ENCODE results near the gene NHLRC4.

The NHLRC4 gene

GRCh38 chr16:531494-532125, 35.2 kb upstream of the NHLRC4 start:
- no peak for DNase-seq

GRCh38 chr16:533391-534123, 33.2 kb upstream of the NHLRC4 start:
- DNase-seq = no peak

GRCh38 chr16:534135-534534, 32.7 kb upstream of the NHLRC4 start:
- DNase-seq = no peak

- no peak for DNase-seq
Observed at GRCh38 chr16:534856-535445, 31.9 kb upstream of the NHLRC4 start.

GRCh38 chr16:535446-536405, 31.1 kb upstream of the NHLRC4 start:
- DNase-seq = no peak

- no peak for DNase-seq
Observed at GRCh38 chr16:536746-537145, 30.1 kb upstream of the NHLRC4 start.

GRCh38 chr16:537415-538335, 29.1 kb upstream of the NHLRC4 start:
- DNase-seq = no peak

GRCh38 chr16:539901-540530, 26.8 kb upstream of the NHLRC4 start:
- DNase-seq = no peak

GRCh38 chr16:540645-541340, 26.0 kb upstream of the NHLRC4 start:
- DNase-seq = no peak

- DNase-seq = no peak
Observed at GRCh38 chr16:543301-544164, 23.3 kb upstream of the NHLRC4 start.

GRCh38 chr16:544517-544916, 22.3 kb upstream of the NHLRC4 start:
- no peak for DNase-seq

GRCh38 chr16:546909-547770, 19.7 kb upstream of the NHLRC4 start:
- DNase-seq = peak; percentile 59

GRCh38 chr16:548586-548985, 18.2 kb upstream of the NHLRC4 start:
- DNase-seq = no peak

- no peak for DNase-seq
Observed at GRCh38 chr16:549544-550263, 17.1 kb upstream of the NHLRC4 start.

GRCh38 chr16:551210-551609, 15.6 kb upstream of the NHLRC4 start:
- no peak for DNase-seq

- no peak for DNase-seq
Observed at GRCh38 chr16:552171-552570, 14.6 kb upstream of the NHLRC4 start.

GRCh38 chr16:553601-554296, 13.1 kb upstream of the NHLRC4 start:
- DNase-seq = no peak

- no peak for DNase-seq
Observed at GRCh38 chr16:554297-554621, 12.5 kb upstream of the NHLRC4 start.

Measured in CD4-positive, alpha-beta T cell treated with Interferon gamma for 1 hour (primary cell).